ELR (cell line): ENCODE data around the gene ZBTB45.
A peak's percentile ranks its signal among the peaks of the same experiment; 100 is the strongest.

Experiments used
- DNase-seq: peaks from one replicate; pipeline ENCODE4 v3.0.0-alpha.2; 2015; ENCODE audit warnings: low read depth

The ZBTB45 gene

DNA sequence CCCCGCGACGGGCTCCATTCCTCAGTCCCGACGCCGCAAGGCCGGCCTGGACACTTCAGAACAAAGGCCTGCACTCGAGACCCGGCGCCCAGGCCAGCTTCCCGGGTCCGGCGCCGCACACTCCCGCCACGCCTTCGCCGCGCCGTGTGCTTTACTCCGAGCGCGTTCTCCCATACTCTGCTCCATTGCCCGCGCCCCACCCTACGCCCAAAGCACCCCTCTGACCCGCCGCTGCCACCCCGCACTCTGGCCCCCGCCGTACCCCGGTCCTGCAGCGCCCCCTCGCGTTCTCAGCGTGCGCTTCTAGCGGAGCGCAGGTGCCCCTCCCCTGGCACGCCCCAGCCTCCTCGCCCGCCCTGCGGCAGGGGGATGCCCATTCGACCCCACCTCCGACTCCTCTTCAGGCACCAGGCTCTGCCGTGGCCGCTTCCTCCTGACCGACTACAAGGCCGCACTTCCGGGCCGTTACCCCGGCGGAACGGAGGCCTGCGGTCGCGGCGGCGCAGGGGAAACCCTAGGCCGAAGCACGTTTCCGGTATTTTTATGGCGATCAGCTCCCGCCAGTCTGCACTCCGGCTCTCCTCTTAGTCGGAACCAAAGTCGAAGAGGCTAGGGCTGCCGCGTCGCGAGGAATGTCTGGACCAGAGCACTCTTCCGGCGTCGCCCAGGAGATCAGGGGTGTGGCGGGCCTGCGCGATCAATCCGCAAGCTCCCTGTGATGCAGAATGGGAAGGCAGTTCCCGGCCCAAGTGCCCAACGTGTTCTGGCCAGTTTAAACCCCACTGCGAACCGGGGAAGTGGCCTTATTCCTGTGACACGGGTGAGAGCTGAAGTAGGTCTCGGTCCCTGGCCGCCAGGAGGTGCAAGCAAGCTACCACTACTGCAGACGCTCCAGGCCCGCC is at the start of gene ZBTB45:
Gene ZBTB45, minus strand, starts transcription at position 456 of the 902 bp plus-strand sequence. CDS start 2,137 bp downstream, outside the sequence.
- DNase-seq: peak; percentile 94

DNA sequence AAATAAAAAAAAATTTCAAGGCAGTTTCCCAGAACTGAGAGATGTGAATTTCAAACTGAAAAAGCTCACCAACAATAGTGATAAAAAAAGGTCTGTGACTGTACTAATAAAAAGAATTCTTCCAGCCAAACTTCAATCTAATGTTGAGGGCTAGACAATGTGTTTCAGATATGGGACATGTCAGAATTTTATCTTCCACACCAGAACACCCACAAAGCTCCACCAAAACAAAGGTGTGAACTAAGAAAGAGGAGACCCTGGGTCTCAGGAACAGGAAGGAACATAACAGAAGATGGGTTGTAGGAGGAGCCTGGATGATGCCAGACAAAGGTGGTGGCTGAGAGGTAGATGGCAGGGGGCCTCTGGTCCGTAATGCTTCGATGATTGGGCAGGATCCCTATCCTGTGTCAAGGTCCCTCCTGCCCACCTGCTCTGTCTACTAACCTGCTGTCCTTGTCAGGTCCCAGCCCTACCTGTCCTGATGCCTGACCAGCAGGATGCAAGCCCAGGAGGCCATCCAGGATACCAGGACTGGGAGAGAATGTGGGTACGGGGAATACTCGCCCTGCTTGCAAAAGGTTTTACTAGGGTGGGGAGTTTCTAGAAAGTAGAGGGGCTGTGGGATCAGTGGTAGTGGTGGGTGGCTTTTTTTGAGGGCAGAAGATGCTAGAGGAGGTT is 49.0 kb upstream of the ZBTB45 start:
- DNase-seq: no peak

DNA sequence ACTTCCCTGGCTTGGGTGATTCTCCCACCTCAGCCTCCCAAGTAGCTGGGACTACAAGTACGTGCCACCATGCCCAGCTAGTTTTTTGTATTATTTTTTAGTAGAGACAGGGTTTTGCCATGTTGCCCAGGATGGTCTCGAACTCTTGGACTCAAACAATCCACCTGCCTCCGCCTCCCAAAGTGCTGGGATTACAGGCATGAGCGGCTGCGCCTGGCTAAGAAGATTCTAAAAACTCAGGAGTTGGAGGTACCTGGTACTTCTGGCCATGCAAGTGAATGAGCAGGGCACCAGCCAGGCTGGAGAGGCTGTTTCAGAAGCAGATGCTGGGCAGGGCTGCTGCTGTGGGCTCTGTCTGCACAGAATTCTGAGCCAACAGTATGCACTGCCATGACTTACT is 47.4 kb upstream of the ZBTB45 start:
- no peak for DNase-seq

DNA sequence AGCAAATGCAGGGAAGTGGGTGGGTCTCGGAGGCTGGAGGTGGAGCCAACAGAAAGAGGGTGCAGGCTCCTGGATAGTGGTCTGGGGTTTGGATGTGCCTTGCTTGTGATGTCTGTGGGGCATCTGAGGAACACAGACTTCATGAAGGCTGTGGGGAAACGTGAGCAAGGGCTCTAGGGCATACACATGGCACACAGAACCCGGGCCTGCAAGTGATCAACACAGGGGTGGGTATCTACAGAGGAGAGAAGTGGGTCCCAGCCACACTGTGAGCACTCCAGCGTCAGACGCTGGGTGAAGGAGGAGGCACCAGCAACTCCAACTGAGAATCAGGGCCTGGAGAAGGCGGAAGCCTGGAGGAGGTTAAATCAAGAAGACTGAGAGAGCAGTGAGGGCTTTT is 44.2 kb upstream of the ZBTB45 start:
- no peak for DNase-seq

DNA sequence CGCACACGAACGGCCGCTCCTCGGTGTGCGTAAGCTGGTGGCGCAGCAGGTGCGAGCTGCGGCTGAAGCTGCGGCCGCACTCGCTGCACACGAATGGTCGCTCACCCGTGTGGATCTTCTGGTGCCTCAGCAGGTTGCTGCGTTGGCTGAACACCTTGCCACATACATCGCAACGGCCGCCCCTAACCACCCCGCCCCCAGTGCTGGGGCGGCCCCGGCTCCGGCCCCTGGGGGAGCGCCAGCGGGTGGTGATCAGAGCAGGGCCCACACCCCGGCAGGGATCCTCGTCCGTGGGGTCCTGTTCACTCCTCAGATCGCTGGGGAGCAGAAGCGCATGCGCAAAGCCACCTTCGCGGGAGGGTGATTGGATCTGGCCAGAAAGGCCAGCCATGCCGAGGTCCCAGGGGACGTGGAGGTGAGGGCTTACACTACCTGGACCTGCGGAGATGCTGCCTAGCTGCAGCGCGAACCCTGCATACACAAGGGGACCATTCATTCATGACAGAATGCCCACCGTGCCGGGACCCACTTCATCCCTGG is 43.5 kb upstream of the ZBTB45 start:
- no peak for DNase-seq

DNA sequence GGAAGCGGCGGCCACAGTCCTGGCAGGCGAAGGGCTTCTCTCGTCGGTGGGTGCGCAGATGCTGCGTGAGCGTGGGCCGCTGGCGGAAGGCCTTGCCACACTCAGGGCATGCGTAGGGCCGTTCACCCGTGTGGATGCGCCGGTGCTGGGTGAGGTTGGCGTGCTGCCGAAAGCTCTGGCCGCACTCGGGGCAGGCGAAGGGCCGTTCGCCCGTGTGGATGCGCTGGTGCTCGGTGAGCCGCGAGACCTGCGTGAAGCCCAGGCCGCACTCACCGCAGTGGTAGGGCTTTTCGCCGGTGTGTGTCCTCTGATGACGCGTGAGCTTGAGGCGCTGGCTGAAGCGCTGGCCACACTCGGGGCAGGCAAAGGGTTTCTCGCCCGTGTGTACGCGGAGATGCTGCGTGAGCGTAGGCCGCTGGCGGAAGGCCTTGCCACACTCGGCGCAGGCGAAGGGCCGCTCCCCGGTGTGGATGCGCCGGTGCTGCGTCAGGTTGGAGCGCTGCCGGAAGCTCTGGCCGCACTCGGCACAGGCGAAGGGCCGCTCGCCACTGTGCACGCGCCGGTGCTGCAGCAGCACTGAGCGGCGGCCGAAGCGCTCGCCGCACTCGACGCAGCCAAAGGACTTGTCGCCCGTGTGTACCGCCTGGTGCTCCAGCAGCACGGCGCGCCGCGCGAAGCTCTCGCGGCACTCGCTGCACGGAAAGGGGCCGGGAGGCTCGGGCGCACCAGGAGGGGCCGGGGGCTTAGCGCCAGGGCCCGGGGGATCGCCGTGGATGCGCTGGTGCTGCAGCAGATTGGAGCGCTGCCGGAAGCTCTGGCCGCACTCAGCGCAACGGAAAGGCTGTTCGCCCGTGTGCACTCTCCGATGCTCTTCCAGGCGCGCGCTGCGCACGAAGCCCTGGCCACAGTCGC is 42.8 kb upstream of the ZBTB45 start:
- DNase-seq: no peak

DNA sequence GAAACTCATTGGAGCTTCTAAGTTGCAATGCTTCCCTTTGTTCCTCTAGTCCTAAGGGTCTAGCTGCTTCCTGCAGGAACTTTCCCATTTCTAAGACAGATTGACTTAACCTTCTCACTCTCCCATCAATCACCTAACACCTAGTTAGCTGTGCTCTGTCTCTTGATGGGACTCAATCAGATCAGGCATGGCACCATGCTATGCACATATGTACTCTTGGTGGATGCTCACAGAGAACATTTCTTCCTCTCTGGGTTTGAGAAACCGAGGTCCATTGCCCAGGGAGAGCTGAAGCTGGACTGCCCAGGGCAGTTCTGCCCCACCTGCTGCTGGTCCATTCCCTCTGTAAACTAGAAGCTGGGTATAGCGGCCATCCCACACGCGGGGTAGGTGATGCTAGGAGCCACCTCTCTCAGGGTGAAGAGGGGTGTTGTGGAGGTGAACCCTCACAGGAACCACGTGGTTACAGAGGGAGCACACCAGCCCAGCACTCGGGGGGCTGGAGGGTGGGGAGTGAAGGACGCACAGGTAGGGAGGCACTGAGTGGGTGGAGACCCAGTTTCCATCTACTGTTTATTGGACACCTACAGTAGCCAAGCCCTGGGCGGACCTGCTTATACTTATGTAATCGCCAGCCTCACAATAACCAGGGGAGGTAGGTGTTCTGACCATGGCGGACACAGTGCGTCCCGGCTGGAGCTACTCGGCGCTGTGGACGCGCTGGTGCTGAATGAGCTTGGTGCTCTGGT is 41.9 kb upstream of the ZBTB45 start:
- no peak for DNase-seq

DNA sequence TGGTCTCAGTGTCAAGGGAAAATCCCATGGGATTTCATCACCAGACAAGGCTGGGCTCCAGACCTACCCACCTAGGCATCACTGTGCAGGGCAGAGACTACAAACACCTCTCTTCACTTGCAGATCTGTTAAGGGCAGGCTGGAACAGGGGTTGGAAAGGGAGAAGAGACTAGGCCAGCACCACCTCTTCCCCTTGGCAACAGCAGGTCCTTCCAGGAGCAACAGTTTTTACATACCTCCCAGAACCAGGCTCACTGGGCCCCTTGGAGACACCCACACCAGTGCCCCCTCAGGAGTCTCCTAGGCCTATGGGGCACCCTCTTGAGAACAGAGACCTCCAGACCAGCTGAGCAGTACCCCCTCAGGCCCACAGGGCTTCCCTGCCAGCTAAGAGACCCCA is 41.3 kb upstream of the ZBTB45 start:
- DNase-seq: no peak

DNA sequence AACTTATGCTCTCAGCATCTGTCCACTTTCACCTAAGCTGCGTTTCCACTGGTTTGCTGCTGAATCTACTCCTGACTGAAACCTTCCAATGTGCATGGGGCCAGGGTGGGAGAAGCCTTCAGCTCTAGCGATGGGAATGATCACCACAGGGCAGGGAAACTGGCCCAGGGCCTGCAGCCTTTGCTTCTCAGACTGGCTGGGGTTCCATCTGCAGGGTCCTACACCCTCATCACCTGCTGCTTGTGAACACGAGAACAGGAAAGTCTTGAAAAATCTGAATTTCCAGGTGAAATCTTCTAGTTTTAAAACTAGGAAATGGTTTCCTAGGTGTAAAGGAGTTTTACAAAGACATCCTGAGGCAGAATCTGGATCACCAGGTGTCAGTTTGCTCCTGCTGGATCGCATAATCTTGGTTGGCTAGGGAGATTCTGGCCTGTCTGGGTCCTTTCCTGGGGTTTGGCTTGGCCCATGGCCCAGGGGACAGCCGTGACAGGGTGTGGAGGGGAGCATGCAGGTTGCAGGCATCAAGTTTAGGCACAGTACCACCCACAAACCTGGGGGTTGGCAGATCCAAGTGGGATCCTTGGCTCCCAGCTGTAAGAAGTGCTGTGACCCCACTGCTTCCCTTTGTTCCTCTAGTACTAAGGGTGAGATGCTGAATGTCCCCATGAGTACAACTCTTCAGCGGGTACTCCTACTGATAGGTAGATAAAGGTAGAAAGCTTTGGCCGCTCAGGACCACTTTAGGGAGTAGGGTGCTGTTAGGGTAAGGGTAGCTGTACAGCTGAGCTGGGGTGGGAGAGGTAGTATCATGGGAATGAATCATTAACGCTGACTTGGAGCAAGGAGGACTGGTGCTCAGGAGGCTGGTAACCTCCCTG is 40.6 kb upstream of the ZBTB45 start:
- DNase-seq: no peak

DNA sequence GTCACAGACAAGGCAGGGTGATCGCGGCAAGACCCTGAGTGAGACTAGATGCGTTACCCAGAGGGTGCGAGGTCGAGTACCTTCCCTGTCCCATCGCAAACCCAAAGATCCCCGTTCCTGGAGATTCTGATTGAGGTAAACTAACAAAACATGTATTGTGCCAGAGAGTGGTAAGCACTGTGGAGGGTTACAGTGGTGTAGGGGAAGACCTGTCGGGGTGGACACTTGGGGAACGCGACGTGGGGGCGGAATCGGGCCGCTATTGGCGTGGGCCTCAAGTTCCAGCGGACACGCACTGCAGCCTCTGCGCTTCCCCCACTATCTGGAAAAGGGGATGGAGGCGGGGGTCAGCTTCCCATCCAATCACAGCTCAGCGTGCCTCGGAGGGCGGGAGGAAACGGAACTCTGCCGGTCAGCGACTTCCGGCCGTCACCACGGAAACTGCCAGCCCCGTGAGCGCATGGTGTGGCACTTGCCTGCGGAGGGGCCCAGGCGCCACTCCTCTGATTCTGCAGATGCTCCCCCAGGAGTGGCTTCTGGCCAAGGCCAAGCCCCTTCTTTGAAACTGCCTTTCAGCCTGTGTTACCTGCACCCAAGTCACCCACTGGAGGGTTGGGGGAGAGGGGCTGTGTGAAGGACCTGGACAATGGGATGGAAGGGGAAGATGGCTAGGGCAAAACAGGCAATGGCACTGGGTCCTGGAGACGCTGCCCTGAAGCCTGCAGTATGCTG is 39.8 kb upstream of the ZBTB45 start:
- DNase-seq: peak; percentile 89

DNA sequence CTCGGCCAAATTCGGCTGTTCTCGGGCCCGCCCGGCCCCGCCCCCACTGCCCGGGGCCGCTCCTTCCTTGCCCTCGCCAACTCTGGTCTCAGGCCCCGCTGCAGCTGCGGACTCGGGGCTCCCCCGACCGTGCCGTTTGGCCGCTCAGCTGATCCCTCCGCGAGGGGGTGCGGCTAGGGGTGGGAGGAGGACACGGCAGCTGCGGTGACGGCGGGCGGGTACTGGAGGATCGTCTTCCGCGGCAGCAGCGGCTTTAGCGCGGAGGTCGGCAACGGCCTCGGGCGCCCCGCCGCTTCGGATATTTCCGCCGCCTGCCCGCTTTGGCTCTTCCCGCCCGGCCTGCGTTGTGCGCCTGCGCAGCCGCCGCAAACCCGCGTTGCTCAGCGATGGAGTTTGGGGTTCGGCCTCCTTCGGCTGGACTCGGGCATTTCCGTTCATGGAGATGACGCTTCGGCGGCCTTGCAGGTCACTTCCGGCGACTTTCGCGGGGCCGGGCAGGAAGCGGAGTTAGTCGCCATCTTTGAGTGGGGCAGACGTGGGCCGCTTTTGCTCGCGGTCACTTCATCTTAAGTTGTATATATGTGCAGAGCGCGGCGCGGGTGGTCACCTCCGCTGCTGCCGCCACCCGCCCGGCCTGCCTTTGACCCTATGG is 39.1 kb upstream of the ZBTB45 start:
- peak; percentile 97 for DNase-seq

DNA sequence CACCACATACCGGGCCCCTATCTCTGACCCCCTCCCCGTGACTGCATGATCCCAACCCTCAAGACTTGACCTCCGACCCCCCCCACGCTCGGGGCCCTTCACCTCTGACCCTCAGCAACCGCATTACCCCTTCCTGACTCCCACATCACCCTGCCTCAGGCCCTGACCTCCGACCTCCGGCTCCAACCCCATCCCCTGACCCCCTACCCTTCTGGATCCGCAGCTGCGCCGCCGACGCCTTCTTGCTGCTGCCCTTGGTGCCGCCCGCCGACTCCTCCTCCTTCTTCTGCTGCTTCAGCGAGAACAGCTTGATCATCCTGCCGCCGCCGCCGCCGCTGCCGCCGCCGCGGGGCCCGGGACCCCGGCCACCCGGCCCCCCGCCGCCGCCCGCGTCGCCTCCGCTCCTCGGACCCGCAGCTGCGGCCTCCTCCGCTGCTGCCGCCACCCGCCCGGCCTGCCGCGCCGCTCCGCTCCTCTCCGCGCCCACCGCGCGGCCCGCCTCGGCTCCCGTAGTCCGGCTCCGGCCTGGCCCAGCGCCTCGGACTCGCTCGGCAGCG is 38.5 kb upstream of the ZBTB45 start, which contains the start of gene UBE2M:
Gene UBE2M, minus strand, starts transcription at position 546 of the 557 bp plus-strand sequence. Its CDS starts 230 bp downstream, at position 316.
- DNase-seq: peak; percentile 46

DNA sequence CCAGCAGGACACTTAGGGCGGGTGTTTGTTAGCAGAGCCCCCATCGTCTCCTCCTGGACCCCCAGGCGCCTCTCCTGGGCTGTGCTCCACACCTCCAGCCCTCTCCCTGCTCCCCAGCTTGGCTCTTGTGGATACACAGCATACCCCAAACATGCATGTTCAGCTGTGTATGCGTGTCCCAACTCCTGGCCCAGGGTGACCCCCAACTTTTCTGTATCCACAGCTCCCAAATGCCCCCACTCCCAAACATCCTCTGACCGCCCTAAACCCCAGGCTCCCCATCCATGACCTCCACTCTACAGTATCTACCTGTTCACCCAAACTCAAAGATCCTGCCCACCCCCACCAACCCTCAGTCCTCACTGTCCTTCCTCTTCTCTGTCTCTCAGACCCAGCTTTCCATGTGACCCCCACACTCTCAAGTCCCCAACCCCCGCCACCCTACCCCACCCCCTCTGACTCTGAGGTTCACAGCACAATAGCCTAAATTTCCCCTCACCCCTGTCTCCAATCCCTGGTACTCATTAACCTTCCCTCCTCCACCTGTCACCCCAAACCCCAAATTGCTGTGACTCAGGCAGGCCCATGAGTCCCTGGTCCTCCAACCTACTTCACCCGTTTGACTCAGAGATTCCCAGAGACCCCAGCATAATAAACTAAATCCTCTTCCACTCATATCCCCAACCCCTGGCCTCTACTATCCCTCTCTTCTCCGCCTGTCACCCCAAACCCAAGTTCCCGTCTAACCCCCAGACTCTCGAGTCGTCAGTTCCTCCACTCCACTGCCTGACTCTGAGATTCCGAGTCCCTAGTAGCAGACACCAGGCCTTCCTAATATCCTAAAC is 37.8 kb upstream of the ZBTB45 start:
- no peak for DNase-seq

DNA sequence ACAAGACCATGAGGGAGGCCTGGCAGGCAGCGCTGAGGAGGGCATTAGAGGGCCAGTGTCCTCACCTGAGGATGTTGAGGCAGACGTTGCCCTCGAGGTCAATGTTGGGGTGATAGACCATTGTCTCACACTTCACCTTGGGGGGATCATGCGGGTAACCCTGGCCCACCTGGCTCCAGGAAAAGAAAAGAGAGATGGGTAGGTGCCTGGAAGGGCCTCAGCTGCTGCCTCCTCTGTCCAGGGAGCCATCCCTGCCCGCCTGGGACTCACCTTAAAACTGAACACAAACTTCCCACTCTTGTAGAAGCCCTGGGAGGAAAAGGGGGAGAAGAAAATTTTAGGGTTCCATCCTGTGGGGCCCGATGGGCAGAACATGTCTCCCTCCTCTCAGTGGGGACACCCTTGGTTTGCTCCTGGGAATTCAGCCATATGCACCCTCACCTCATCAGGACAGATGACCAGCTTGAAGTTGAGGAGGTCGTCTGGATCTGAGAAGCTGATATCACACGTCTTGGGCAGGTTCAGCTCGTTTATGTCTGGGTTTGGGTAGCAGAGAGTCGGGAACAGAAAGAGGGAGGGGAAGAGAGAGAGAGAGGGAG is 37.1 kb upstream of the ZBTB45 start:
- no peak for DNase-seq

DNA sequence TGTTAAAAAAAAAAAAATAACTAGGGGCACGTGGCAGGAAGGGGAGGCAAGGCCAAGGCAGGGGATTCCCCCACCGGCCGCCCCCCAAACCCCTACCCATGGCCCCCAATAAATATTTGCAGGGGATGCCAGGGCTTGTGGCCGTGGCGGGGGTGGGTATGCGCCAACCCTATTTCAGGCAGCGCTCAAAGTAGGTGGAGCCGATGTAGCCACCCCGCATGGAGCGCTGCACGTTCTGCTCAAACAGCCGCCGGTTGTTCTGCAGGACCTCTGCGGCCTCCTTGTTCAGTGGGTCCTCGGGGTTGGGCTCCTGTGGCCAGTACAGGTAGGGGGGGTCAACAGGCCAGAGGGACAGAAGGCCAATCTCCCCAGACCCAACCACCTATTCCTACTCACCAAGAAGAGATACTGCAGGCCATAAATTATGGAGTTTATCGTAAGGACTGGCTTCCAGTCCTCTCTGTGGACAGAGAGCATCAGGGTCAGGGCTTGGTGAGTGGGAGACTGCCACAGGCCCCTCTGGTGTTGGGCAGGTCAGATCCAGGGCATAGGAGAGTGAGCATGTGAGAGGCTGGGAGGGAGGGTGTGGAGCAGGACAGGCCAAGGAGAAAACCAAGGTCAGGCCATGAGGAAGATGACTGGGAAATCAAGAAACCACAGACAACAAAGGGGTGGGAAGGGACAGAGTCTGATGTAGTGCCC is 36.5 kb upstream of the ZBTB45 start:
- no peak for DNase-seq

DNA sequence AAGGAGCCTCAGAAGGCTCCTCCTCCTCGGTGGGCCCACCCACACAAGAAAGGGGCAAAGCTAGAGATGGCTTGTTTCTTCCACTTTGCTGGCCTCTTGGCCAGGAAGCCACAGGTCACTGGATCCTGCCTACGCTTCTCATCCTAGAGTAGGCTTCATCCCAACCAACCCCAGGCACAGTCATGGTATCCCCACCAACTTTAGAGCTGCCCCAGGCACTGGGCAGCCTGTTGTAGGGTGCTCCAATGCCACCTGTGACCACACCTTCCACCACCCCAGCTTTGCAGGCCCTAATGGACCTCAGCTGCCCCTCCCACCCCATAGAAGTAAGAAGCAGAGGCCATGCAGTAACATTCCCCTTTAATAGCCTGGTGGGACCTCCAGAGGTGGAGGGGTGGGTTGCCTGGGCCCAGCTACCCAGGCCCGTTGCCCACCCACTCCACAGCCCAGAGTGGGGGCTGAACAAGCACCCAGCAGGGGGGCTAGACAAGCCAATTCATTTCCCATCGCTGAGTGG is 35.8 kb upstream of the ZBTB45 start:
- DNase-seq: no peak
